GM21528 (cell line): Measurements from ENCODE around the gene GRM8.

Experiments used
- ATAC-seq: cut with Tn5 transposase; IDR thresholded peaks from one replicate; pipeline ENCODE4 v1.9.1; 2021; ENCODE audit warnings: mild to moderate bottlenecking, moderate library complexity; ENCODE audit not compliant: unreplicated experiment, low FRiP score

Gene GRM8

GRCh38 chr7:127233630-127234029 lies 19.1 kb downstream of the GRM8 start:
- no peak for ATAC-seq

- no peak for ATAC-seq
Measured at GRCh38 chr7:127231415-127231814, 21.3 kb downstream of the GRM8 start.

GRCh38 chr7:127230192-127230925 lies 22.4 kb downstream of the GRM8 start:
- no peak for ATAC-seq

- ATAC-seq = no peak
Measured at GRCh38 chr7:127226685-127227374, 25.9 kb downstream of the GRM8 start.

- ATAC-seq = no peak
Measured at GRCh38 chr7:127221731-127222130, 31.0 kb downstream of the GRM8 start.

- ATAC-seq = no peak
Measured at GRCh38 chr7:127214956-127215718, 37.6 kb downstream of the GRM8 start.

- ATAC-seq = no peak
Measured at GRCh38 chr7:127209886-127210285, 42.9 kb downstream of the GRM8 start.

GRCh38 chr7:127208860-127209259 lies 43.9 kb downstream of the GRM8 start:
- no peak for ATAC-seq

GRCh38 chr7:127208351-127208750 lies 44.4 kb downstream of the GRM8 start:
- no peak for ATAC-seq

- ATAC-seq = no peak
Measured at GRCh38 chr7:127207806-127208205, 44.9 kb downstream of the GRM8 start.

GRCh38 chr7:127207230-127207629 lies 45.5 kb downstream of the GRM8 start:
- ATAC-seq = no peak

GRCh38 chr7:127194571-127194970 lies 58.2 kb downstream of the GRM8 start:
- no peak for ATAC-seq

GRCh38 chr7:127189886-127190285 lies 62.9 kb downstream of the GRM8 start:
- no peak for ATAC-seq

- ATAC-seq = no peak
Measured at GRCh38 chr7:127189074-127189473, 63.7 kb downstream of the GRM8 start.

- no peak for ATAC-seq
Measured at GRCh38 chr7:127187740-127188139, 65.0 kb downstream of the GRM8 start.

- ATAC-seq = no peak
Measured at GRCh38 chr7:127186686-127187085, 66.1 kb downstream of the GRM8 start.

GRCh38 chr7:127177156-127177555 lies 75.6 kb downstream of the GRM8 start:
- ATAC-seq = no peak

GRCh38 chr7:127162366-127162765 lies 90.4 kb downstream of the GRM8 start:
- no peak for ATAC-seq

GRCh38 chr7:127158659-127159058 lies 94.1 kb downstream of the GRM8 start:
- ATAC-seq = peak; percentile 67

- no peak for ATAC-seq
Measured at GRCh38 chr7:127154958-127155357, 97.8 kb downstream of the GRM8 start.

- ATAC-seq = no peak
Measured at GRCh38 chr7:127154101-127154500, 98.6 kb downstream of the GRM8 start.
